HepG2 (cell line): ENCODE results near the gene OSGIN1. TPM values are rescaled to one million over a fixed set of nuclear protein-coding genes. Genes with fewer than 3 reads are reported as not detected.

Source experiments
- ATAC-seq: fragments of 200-7000 bp; cut with Tn5 transposase; 3 replicates; pipeline ENCODE4 v1.9.1; 2020; ENCODE audit warnings: mild to moderate bottlenecking, moderate library complexity
- BruUV-seq: library from RNA; stranded (reverse); fragments of 400-500 nt; replicated peaks from 2 replicates; lab custom pipeline; 2021; lab: Mats Ljungman, UMichigan
- CTCF ChIA-PET: fragments of 300-600 bp; formaldehyde crosslinking; extraction: SDS; loops from one replicate; lab custom pipeline; 2021; ENCODE audit warnings: low total read pairs, inconsistent platforms, low intra/inter-chr PET ratio; lab: Yijun Ruan, JAX
- POLR2A ChIA-PET: fragments of 350-600 bp; sonication (Branson Sonifier 250); formaldehyde crosslinking; loops from one replicate; lab custom pipeline; 2020; ENCODE audit warnings: antibody characterized with exemption, inconsistent platforms; lab: Yijun Ruan, JAX
- DNase-seq: peaks from one replicate; pipeline ENCODE4 v3.0.0-alpha.2; 2015; ENCODE audit warnings: low spot score
- FAIRE-seq: peaks from 3 replicates; lab custom pipeline; 2011; peaks lifted over from hg19 to GRCh38; lab: Jason Lieb, UNC
- H2AFZ ChIP-seq: one replicate; pipeline ENCODE4 v1.6.1; 2011; ENCODE audit warnings: low read length, inconsistent platforms
- H3K27ac ChIP-seq: fragments of 300-600 bp; 3 replicates; pipeline ENCODE4 v1.8.0; 2011; ENCODE audit warnings: mixed run types, mild to moderate bottlenecking, mixed read lengths, low read length, inconsistent platforms; ENCODE audit not compliant: insufficient read depth; ENCODE audit errors: extremely low read length
- H3K27me3 ChIP-seq, 2 experiments: fragments of 200-600 bp in 1 of 2; 2 replicates in 1 of 2; 3 replicates in 1 of 2; pipeline versions ENCODE4 v1.6.0 to v1.8.0; 2011; ENCODE audit warnings: low read length in 2 of 2, mild to moderate bottlenecking in 2 of 2, moderate library complexity in 2 of 2, inconsistent platforms in 1 of 2; ENCODE audit not compliant: insufficient read depth in 2 of 2, control insufficient read depth in 1 of 2
- H3K36me3 ChIP-seq, 2 experiments: fragments of 200-600 bp in 1 of 2; replicated peaks in 1 of 2; 2 replicates in 1 of 2; 3 replicates in 1 of 2; pipeline versions ENCODE4 v1.5.1 to v1.8.0; 2011; ENCODE audit warnings: low read length in 2 of 2, inconsistent platforms in 1 of 2; ENCODE audit not compliant: insufficient read depth in 2 of 2, control insufficient read depth in 1 of 2
- H3K4me1 ChIP-seq: 2 replicates; pipeline ENCODE4 v1.5.1; 2012; ENCODE audit warnings: low read length, inconsistent platforms; ENCODE audit not compliant: insufficient read depth
- H3K4me2 ChIP-seq: 2 replicates; pipeline ENCODE4 v1.6.0; 2011; ENCODE audit warnings: low read depth, low read length, inconsistent platforms
- H3K4me3 ChIP-seq, 3 experiments: fragments of 200-600 bp in 1 of 3; sonication (generic), shearing (Covaris generic) in 1 of 3; replicated peaks in 1 of 3; 2 replicates each; pipeline ENCODE4 v1.5.1; 2011 to 2016; ENCODE audit warnings: low read length in 3 of 3, inconsistent platforms in 2 of 3, low read depth in 2 of 3, mild to moderate bottlenecking in 2 of 3, control low read depth in 1 of 3, mixed read lengths in 1 of 3; ENCODE audit not compliant: insufficient read depth in 1 of 3
- H3K79me2 ChIP-seq: one replicate; pipeline ENCODE4 v1.6.1; 2011; ENCODE audit warnings: low read length, inconsistent platforms; ENCODE audit not compliant: insufficient read depth
- H3K9ac ChIP-seq: 2 replicates; pipeline ENCODE4 v1.6.0; 2011; ENCODE audit warnings: mild to moderate bottlenecking, low read depth, low read length, inconsistent platforms; ENCODE audit not compliant: insufficient read depth
- H3K9me3 ChIP-seq: 2 replicates; pipeline ENCODE4 v1.5.1; 2012; ENCODE audit warnings: mild to moderate bottlenecking, low read length
- H4K20me1 ChIP-seq: 2 replicates; pipeline ENCODE4 v1.6.0; 2011; ENCODE audit warnings: inconsistent platforms, mild to moderate bottlenecking, low read length, moderate library complexity; ENCODE audit not compliant: insufficient read depth
- DPF2 ChIP-seq: sonication (generic); formaldehyde crosslinking; IDR thresholded peaks from 2 replicates; pipeline ENCODE4 v1.4.0; 2020; ENCODE audit warnings: mild to moderate bottlenecking, low read depth, missing genetic modification reagents, borderline replicate concordance
- KAT7 ChIP-seq: IDR thresholded peaks from 2 replicates; pipeline ENCODE4 v1.6.1; 2018; ENCODE audit warnings: borderline replicate concordance, missing compliant biosample characterization
- NONO ChIP-seq, 2 experiments: fragments of 450-650 bp in 1 of 2; sonication (generic) in 1 of 2; formaldehyde crosslinking in 1 of 2; IDR thresholded peaks in 1 of 2; conservative IDR thresholded peaks in 1 of 2; 2 replicates each; pipeline versions ENCODE4 v1.6.1 to v1.8.0; 2017 to 2022; ENCODE audit warnings: mild to moderate bottlenecking in 1 of 2, missing genetic modification reagents in 1 of 2, moderate library complexity in 1 of 2
- STAG1 ChIP-seq: sonication (generic); formaldehyde crosslinking; IDR thresholded peaks from 2 replicates; pipeline ENCODE4 v1.4.0; 2020; ENCODE audit warnings: missing genetic modification reagents
- TBX2 ChIP-seq: sonication (generic); formaldehyde crosslinking; IDR thresholded peaks from 2 replicates; pipeline ENCODE4 v1.5.0; 2020; ENCODE audit warnings: missing genetic modification reagents, mild to moderate bottlenecking, borderline replicate concordance
- XRCC5 ChIP-seq: fragments of 200-400 bp; formaldehyde crosslinking; optimal IDR thresholded peaks from 2 replicates; pipeline ENCODE3; 2017; ENCODE audit warnings: mild to moderate bottlenecking, low read length
- ZMAT3 ChIP-seq: sonication (generic); formaldehyde crosslinking; conservative IDR thresholded peaks from 2 replicates; pipeline ENCODE4 v1.7.0; 2021; ENCODE audit warnings: missing genetic modification reagents
- ZNF20 ChIP-seq: sonication (generic); formaldehyde crosslinking; IDR thresholded peaks from 2 replicates; pipeline ENCODE4 v1.4.0; 2020; ENCODE audit warnings: mild to moderate bottlenecking, moderate library complexity, missing genetic modification reagents
- ZNF33B ChIP-seq: sonication (generic); formaldehyde crosslinking; IDR thresholded peaks from 2 replicates; pipeline ENCODE4 v1.5.1; 2020; ENCODE audit warnings: mild to moderate bottlenecking, missing genetic modification reagents
- ZNF460 ChIP-seq: sonication (generic); formaldehyde crosslinking; IDR thresholded peaks from 2 replicates; pipeline ENCODE4 v1.5.1; 2020; ENCODE audit warnings: missing genetic modification reagents, mild to moderate bottlenecking, borderline replicate concordance
- WGBS: methylation state at CpG from one replicate; pipeline ENCODE4 v1.1.6; 2017; ENCODE audit warnings: low lambda C conversion rate; 5-methylcytosine and 5-hydroxymethylcytosine counted together
- in situ Hi-C: cut with HindIII; loops from 2 replicates; pipeline ENCODE4 v1.10.0; 2017; ENCODE audit warnings: low pct_unique_long_range_greater_than_20kb; ENCODE audit not compliant: extremely low pct_ligation_motif_present
- intact Hi-C: fragments of 100-400 bp; cut with micrococcal nuclease; formaldehyde crosslinking; loops from one replicate; pipeline ENCODE4 v1.10.0; 2022; ENCODE audit not compliant: unreplicated experiment
- polyA plus RNA-seq, 8 experiments: library from polyadenylated mRNA; depleted of rRNA in 3 of 8; stranded (reverse) in 7 of 8; unstranded in 1 of 8; fragments of >200 nt; fragmentation: Illumina TruSeq in 4 of 8; extraction: Trizol in 4 of 8; gene quantifications; 2 replicates each; pipeline versions ENCODE4 v1.2.1 to v1.2.3, GENCODE V29; 2011 to 2016; ENCODE audit warnings: low read depth in 4 of 8, missing spikeins in 1 of 8, mixed read lengths in 1 of 8; ENCODE audit not compliant: insufficient read depth in 1 of 8
- total RNA-seq, 5 experiments: library from RNA; depleted of rRNA; stranded (reverse); fragments of >200 nt; fragmentation: Illumina TruSeq; extraction: Trizol; gene quantifications; 2 replicates each; pipeline ENCODE4 v1.2.3, GENCODE V29; 2016; ENCODE audit warnings: low read depth in 1 of 5
- TF ChIP-seq, protein P1 (sequence below): sonication (generic); formaldehyde crosslinking; IDR thresholded peaks from 2 replicates; pipeline ENCODE4 v1.4.0; 2020; ENCODE audit warnings: missing genetic modification reagents
- TF ChIP-seq, protein P2 (sequence below): sonication (generic); formaldehyde crosslinking; IDR thresholded peaks from 2 replicates; pipeline ENCODE4 v1.5.0; 2020; ENCODE audit warnings: mild to moderate bottlenecking, missing genetic modification reagents
- TF ChIP-seq, protein P3 (sequence below): sonication (generic); formaldehyde crosslinking; conservative IDR thresholded peaks from 2 replicates; pipeline ENCODE4 v1.4.0; 2020; ENCODE audit warnings: missing genetic modification reagents
- TF ChIP-seq, protein P4 (sequence below): sonication (generic); formaldehyde crosslinking; IDR thresholded peaks from 2 replicates; pipeline ENCODE4 v1.5.0; 2020; ENCODE audit warnings: mild to moderate bottlenecking, missing genetic modification reagents

The OSGIN1 gene
- total and polyA plus RNA-seq, 2 of the 13 experiments (the other 11 are each of a cell fraction or from before 2014, with no cell fraction given): 20.5 to 27.1 TPM

DNA sequence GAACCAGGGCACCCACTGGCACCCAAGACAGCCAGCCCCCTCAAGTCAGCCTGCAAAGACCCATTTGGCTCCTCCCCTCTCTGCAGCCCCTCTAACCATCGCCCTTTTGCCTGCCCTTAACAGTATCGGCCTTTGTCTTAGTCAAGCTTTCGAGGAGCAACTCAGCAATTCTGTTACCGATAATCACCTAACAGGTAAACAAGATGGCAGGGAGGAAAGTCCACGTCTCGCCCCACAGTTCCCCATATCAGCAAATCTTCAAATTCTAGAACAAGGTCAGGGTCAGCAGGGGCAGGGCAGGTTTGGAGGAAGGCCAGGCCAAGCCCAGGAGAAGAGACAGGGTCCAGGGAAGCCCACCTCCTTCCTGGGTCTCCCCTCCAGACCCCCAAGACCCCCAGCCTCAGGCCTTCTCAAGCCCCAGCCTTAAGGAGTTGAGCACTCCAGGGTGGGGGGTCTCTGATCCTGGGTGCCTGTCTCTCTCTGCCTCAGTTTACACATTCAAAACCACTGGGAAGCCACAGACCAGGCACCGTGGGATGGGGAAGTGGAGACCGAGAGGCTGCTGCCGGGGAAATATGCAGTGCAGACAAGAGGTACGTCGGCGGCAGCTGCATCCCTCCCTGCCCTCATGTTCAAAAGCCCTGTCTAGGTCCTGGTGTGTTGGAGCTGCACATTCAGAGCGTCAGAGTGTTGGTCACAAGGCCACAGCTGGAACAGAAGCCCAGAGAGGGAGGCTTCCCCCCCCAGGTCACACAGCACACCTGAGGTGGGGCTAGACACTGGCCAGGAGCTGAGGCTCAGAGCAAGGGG, 3.9 kb upstream of the OSGIN1 start:
- ATAC-seq (no peak), DNase-seq (peak; percentile 78), FAIRE-seq (peak; percentile 4)
- ChIA-PET CTCF (no interaction called here), POLR2A (interaction anchor here (0.6 kb wide), 1 partner anchor 575 kb away, joined by 6 read pairs; no protein-coding TSS in a partner anchor)
- Histone ChIP-seq H3K27me3 (peaks cover 0 to 3% of the 10 kb centered on the region in 2 experiments; a peak in 1 of 5 replicates), H3K9me3 (no peaks in the 10 kb centered on the region), H3K4me1 (peaks cover 84% of the 10 kb centered on the region), H3K79me2 (peaks cover 6% of the 10 kb centered on the region), H3K4me3 (peak overlapping the region in 1 of 3 experiments; percentile 6; a peak in 1 of 6 replicates), H3K4me2 (peak overlapping the region; percentile 62), H3K27ac (no peak overlapping the region), H4K20me1 (peaks cover 5% of the 10 kb centered on the region), H3K9ac (no peak overlapping the region), H2AFZ (no peak overlapping the region), H3K36me3 (no peaks in the 10 kb centered on the region)
- in situ Hi-C loops (no loop called here), intact Hi-C loops (no loop called here)
- no TSS peak for BruUV-seq
- 1% methylated on average over 12 of the region's 13 CpGs for WGBS
- TF ChIP-seq, protein P1, sequence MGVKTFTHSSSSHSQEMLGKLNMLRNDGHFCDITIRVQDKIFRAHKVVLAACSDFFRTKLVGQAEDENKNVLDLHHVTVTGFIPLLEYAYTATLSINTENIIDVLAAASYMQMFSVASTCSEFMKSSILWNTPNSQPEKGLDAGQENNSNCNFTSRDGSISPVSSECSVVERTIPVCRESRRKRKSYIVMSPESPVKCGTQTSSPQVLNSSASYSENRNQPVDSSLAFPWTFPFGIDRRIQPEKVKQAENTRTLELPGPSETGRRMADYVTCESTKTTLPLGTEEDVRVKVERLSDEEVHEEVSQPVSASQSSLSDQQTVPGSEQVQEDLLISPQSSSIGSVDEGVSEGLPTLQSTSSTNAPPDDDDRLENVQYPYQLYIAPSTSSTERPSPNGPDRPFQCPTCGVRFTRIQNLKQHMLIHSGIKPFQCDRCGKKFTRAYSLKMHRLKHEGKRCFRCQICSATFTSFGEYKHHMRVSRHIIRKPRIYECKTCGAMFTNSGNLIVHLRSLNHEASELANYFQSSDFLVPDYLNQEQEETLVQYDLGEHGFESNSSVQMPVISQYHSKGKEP (CRISPR knock-in tag): no peak
- TF ChIP-seq ZNF460 (CRISPR knock-in tag) (no peak; the same call in 1 of the 2 replicates), TBX2 (CRISPR knock-in tag) (peak; percentile 91), KAT7 (CRISPR knock-in tag) (0 out of 2 replicates have a peak, but pooled peaks have one; percentile 54), NONO (IDR thresholded peaks at IDR 0.05) (no peak), NONO (CRISPR knock-in tag; conservative IDR thresholded peaks at IDR 0.05) (no peak; the same call in 1 of the 2 replicates), DPF2 (0 out of 2 replicates have a peak, but pooled peaks have one; percentile 51), STAG1 (CRISPR knock-in tag) (no peak), ZNF20 (CRISPR knock-in tag) (no peak), ZNF33B (CRISPR knock-in tag) (0 out of 2 replicates have a peak, but pooled peaks have one; percentile 23), ZMAT3 (CRISPR knock-in tag) (no peak), XRCC5 (no peak)
- TF ChIP-seq, protein P2, sequence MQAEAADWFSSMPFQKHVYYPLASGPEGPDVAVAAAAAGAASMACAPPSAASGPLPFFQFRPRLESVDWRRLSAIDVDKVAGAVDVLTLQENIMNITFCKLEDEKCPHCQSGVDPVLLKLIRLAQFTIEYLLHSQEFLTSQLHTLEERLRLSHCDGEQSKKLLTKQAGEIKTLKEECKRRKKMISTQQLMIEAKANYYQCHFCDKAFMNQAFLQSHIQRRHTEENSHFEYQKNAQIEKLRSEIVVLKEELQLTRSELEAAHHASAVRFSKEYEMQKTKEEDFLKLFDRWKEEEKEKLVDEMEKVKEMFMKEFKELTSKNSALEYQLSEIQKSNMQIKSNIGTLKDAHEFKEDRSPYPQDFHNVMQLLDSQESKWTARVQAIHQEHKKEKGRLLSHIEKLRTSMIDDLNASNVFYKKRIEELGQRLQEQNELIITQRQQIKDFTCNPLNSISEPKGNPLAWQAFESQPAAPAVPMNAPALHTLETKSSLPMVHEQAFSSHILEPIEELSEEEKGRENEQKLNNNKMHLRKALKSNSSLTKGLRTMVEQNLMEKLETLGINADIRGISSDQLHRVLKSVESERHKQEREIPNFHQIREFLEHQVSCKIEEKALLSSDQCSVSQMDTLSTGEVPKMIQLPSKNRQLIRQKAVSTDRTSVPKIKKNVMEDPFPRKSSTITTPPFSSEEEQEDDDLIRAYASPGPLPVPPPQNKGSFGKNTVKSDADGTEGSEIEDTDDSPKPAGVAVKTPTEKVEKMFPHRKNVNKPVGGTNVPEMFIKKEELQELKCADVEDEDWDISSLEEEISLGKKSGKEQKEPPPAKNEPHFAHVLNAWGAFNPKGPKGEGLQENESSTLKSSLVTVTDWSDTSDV (CRISPR knock-in tag): no peak
- TF ChIP-seq, protein P3, sequence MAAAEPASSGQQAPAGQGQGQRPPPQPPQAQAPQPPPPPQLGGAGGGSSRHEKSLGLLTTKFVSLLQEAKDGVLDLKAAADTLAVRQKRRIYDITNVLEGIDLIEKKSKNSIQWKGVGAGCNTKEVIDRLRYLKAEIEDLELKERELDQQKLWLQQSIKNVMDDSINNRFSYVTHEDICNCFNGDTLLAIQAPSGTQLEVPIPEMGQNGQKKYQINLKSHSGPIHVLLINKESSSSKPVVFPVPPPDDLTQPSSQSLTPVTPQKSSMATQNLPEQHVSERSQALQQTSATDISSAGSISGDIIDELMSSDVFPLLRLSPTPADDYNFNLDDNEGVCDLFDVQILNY (CRISPR knock-in tag): no peak
- TF ChIP-seq, protein P4, sequence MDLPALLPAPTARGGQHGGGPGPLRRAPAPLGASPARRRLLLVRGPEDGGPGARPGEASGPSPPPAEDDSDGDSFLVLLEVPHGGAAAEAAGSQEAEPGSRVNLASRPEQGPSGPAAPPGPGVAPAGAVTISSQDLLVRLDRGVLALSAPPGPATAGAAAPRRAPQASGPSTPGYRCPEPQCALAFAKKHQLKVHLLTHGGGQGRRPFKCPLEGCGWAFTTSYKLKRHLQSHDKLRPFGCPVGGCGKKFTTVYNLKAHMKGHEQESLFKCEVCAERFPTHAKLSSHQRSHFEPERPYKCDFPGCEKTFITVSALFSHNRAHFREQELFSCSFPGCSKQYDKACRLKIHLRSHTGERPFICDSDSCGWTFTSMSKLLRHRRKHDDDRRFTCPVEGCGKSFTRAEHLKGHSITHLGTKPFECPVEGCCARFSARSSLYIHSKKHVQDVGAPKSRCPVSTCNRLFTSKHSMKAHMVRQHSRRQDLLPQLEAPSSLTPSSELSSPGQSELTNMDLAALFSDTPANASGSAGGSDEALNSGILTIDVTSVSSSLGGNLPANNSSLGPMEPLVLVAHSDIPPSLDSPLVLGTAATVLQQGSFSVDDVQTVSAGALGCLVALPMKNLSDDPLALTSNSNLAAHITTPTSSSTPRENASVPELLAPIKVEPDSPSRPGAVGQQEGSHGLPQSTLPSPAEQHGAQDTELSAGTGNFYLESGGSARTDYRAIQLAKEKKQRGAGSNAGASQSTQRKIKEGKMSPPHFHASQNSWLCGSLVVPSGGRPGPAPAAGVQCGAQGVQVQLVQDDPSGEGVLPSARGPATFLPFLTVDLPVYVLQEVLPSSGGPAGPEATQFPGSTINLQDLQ: no peak
